Lung (tissue), 12 donors: Measurements from ENCODE around the gene SULT1A2. TPM values are rescaled to one million over a fixed set of nuclear protein-coding genes. Genes with fewer than 3 reads are reported as not detected.

Experiments
- ATAC-seq: fragments of 200-7000 bp; cut with Tn5 transposase; one replicate; pipeline ENCODE4 v1.9.1; 2020; ENCODE audit warnings: moderate number of reproducible peaks; ENCODE audit not compliant: insufficient read depth, low FRiP score
- DNase-seq, 3 donors: peaks; one replicate each; pipeline ENCODE4 v3.0.0-alpha.2; 2013 to 2017
- H3K27ac ChIP-seq, 2 donors: one replicate each; pipeline ENCODE4 v1.5.1; 2013; ENCODE audit warnings: mild to moderate bottlenecking in 2 of 2, moderate library complexity in 2 of 2, control low read depth in 1 of 2, inconsistent platforms in 1 of 2, low read depth in 1 of 2, low read length in 1 of 2
- H3K27me3 ChIP-seq, 3 donors: one replicate each; pipeline ENCODE4 v1.5.1; 2013; ENCODE audit warnings: low read length in 2 of 3; ENCODE audit not compliant: control insufficient read depth in 3 of 3, insufficient read depth in 3 of 3
- H3K36me3 ChIP-seq, 4 donors: one replicate each; pipeline ENCODE4 v1.5.1; 2013; ENCODE audit warnings: low read length in 4 of 4, mild to moderate bottlenecking in 1 of 4, moderate library complexity in 1 of 4; ENCODE audit not compliant: control insufficient read depth in 4 of 4, insufficient read depth in 4 of 4
- H3K4me1 ChIP-seq, 5 donors: one replicate each; pipeline ENCODE4 v1.5.1; 2013; ENCODE audit warnings: low read length in 5 of 5, mild to moderate bottlenecking in 2 of 5, moderate library complexity in 1 of 5; ENCODE audit not compliant: control insufficient read depth in 5 of 5, insufficient read depth in 5 of 5
- H3K4me3 ChIP-seq: one replicate; pipeline ENCODE4 v1.5.1; 2013; ENCODE audit warnings: mild to moderate bottlenecking, control low read depth, moderate library complexity
- H3K9ac ChIP-seq, 2 donors: one replicate each; pipeline ENCODE4 v1.5.1; 2013; ENCODE audit warnings: low read length in 2 of 2, control low read depth in 1 of 2; ENCODE audit not compliant: insufficient read depth in 1 of 2
- H3K9me3 ChIP-seq, 4 donors: one replicate each; pipeline ENCODE4 v1.5.1; 2013; ENCODE audit warnings: low read length in 3 of 4, mild to moderate bottlenecking in 1 of 4, moderate library complexity in 1 of 4; ENCODE audit not compliant: control insufficient read depth in 4 of 4, insufficient read depth in 3 of 4
- CTCF ChIP-seq: IDR thresholded peaks from 2 replicates; pipeline ENCODE4 v1.5.1; 2012; ENCODE audit warnings: mild to moderate bottlenecking; ENCODE audit errors: control extremely low read depth, extremely low read depth
- WGBS, 2 donors: extraction: QIAGEN DNeasy Blood & Tissue Kit; methylation state at CpG; one replicate each; pipeline ENCODE4 v1.1.7; 2013; 5-methylcytosine and 5-hydroxymethylcytosine counted together
- polyA plus RNA-seq, 2 donors: library from polyadenylated mRNA; stranded (reverse); fragments of 200-250 nt; gene quantifications; one replicate each; pipeline ENCODE4 v1.2.1, GENCODE V29; 2013
- total RNA-seq, 2 donors: library from RNA; depleted of rRNA in 1 of 2; stranded (reverse); fragments of >200 nt in 1 of 2; gene quantifications; one replicate each; pipeline ENCODE4 v1.2.1, GENCODE V29; 2014 to 2021
- donor health status: control.
- donor health status: control.
- donor health status: Bipolar disorder and iron deficiency.
- donor health status: healthy.
- donor health status: DM: yes; HTN: yes; CAD: no.

Gene SULT1A2
- total and polyA plus RNA-seq, 4 donors = 3.7 to 14.2 (median 6.1) TPM

GRCh38 chr16:28589930-28590329 lies 6.9 kb downstream of the SULT1A2 start:
- no peak overlapping the region for H3K4me3 ChIP-seq
- H3K27ac ChIP-seq = no peak overlapping the region
- no peak for DNase-seq
- no peak for TF ChIP-seq CTCF
- WGBS, 2 donors = 96 to 97% methylated on average over 13 of the region's 13 CpGs
- ATAC-seq = no peak
- no peaks in the 10 kb centered on the region for H3K27me3 ChIP-seq
- H3K4me1 ChIP-seq = no peaks in the 10 kb centered on the region
- no peaks in the 10 kb centered on the region for H3K9me3 ChIP-seq
- H3K9ac ChIP-seq = no peak overlapping the region
- H3K36me3 ChIP-seq = peaks cover 9 to 48% (median 18%) of the 10 kb centered on the region in 4 donors

GRCh38 chr16:28589069-28589468 lies 7.8 kb downstream of the SULT1A2 start:
- Histone ChIP-seq H3K27ac (no peak overlapping the region), H3K27me3 (no peaks in the 10 kb centered on the region), H3K36me3 (peaks cover 9 to 51% (median 19%) of the 10 kb centered on the region in 4 donors), H3K4me3 (no peak overlapping the region), H3K4me1 (no peaks in the 10 kb centered on the region), H3K9ac (no peak overlapping the region), H3K9me3 (no peaks in the 10 kb centered on the region)
- TF ChIP-seq CTCF = no peak
- ATAC-seq (no peak), DNase-seq (no peak)
- 95 to 96% methylated on average over 8 of the region's 8 CpGs for WGBS, 2 donors

- DNase-seq (no peak), ATAC-seq (no peak)
- H3K9me3 ChIP-seq = no peaks in the 10 kb centered on the region
- no peaks in the 10 kb centered on the region for H3K4me1 ChIP-seq
- no peak overlapping the region for H3K4me3 ChIP-seq
- no peaks in the 10 kb centered on the region for H3K27me3 ChIP-seq
- H3K9ac ChIP-seq = no peak overlapping the region
- peaks cover 9 to 55% (median 21%) of the 10 kb centered on the region in 4 donors for H3K36me3 ChIP-seq
- 81 to 84% methylated on average over 8 of the region's 8 CpGs for WGBS, 2 donors
- no peak for TF ChIP-seq CTCF
- no peak overlapping the region for H3K27ac ChIP-seq
Measured at GRCh38 chr16:28587386-28587785, 9.5 kb downstream of the SULT1A2 start.

- Histone ChIP-seq H3K9me3 (no peaks in the 10 kb centered on the region), H3K27ac (no peak overlapping the region), H3K4me1 (no peaks in the 10 kb centered on the region), H3K4me3 (no peak overlapping the region), H3K36me3 (peaks cover 9 to 58% (median 25%) of the 10 kb centered on the region in 4 donors), H3K27me3 (no peaks in the 10 kb centered on the region), H3K9ac (no peak overlapping the region)
- 89 to 94% methylated on average over 3 of the region's 3 CpGs for WGBS, 2 donors
- ATAC-seq (no peak), DNase-seq (no peak)
- no peak for TF ChIP-seq CTCF
Measured at GRCh38 chr16:28586466-28586865, 10.4 kb downstream of the SULT1A2 start.
